Endothelial cell of umbilical vein (primary cell): Measurements from ENCODE around the gene SH3BP5. TPM values are rescaled to one million over a fixed set of nuclear protein-coding genes. Genes with fewer than 3 reads are reported as not detected.

Experiments
- BruUV-seq: library from RNA; stranded (reverse); fragments of 400-500 nt; replicated peaks from 2 replicates; lab custom pipeline; 2021; lab: Mats Ljungman, UMichigan
- CTCF ChIA-PET: fragments of 300-600, 350-600 bp; sonication (Branson Sonifier 250); formaldehyde crosslinking; loops from one replicate; lab custom pipeline; 2021; ENCODE audit warnings: antibody characterized with exemption, inconsistent platforms; lab: Charles Lee
- POLR2A ChIA-PET: fragments of 300-600, 350-600 bp; sonication (Branson Sonifier 250); formaldehyde crosslinking; loops from one replicate; lab custom pipeline; 2021; ENCODE audit warnings: antibody characterized with exemption, inconsistent platforms; lab: Charles Lee
- DNase-seq: peaks from one replicate; pipeline ENCODE4 v3.0.0-alpha.2; 2011; ENCODE audit warnings: low read depth, low spot score
- FAIRE-seq: peaks from 2 replicates; lab custom pipeline; 2011; peaks lifted over from hg19 to GRCh38; lab: Jason Lieb, UNC
- H2AFZ ChIP-seq: 2 replicates; pipeline ENCODE4 v1.6.0; 2012; ENCODE audit warnings: low read depth, low read length, control low read depth, inconsistent platforms
- H3K27ac ChIP-seq: 2 replicates; pipeline ENCODE4 v1.5.1; 2011; ENCODE audit warnings: low read depth, mild to moderate bottlenecking, control low read depth, low read length, moderate library complexity; ENCODE audit not compliant: insufficient read depth
- H3K27me3 ChIP-seq, 2 experiments: 2 replicates each; pipeline versions ENCODE4 v1.6.0 to v1.6.1; 2011; ENCODE audit warnings: low read length in 2 of 2, mixed read lengths in 1 of 2; ENCODE audit not compliant: control insufficient read depth in 2 of 2, insufficient read depth in 2 of 2
- H3K36me3 ChIP-seq, 2 experiments: 2 replicates in 1 of 2; 3 replicates in 1 of 2; pipeline ENCODE4 v1.5.1; 2011; ENCODE audit warnings: low read length in 2 of 2, mild to moderate bottlenecking in 1 of 2, moderate library complexity in 1 of 2; ENCODE audit not compliant: control insufficient read depth in 2 of 2, insufficient read depth in 2 of 2; ENCODE audit errors: extremely low read depth in 1 of 2
- H3K4me1 ChIP-seq: 3 replicates; pipeline ENCODE4 v1.5.1; 2011; ENCODE audit warnings: mild to moderate bottlenecking, low read length; ENCODE audit not compliant: control insufficient read depth, insufficient read depth; ENCODE audit errors: extremely low read depth
- H3K4me2 ChIP-seq: 2 replicates; pipeline ENCODE4 v1.6.1; 2011; ENCODE audit warnings: low read length, control low read depth, mixed read lengths; ENCODE audit not compliant: insufficient read depth
- H3K4me3 ChIP-seq, 3 experiments: fragments of 200-600 bp in 1 of 3; sonication (generic), shearing (Covaris generic) in 1 of 3; replicated peaks in 1 of 3; 2 replicates each; pipeline ENCODE4 v1.5.1; 2011 to 2016; ENCODE audit warnings: control low read depth in 3 of 3, low read length in 3 of 3, mild to moderate bottlenecking in 2 of 3, inconsistent platforms in 1 of 3, low read depth in 1 of 3, moderate library complexity in 1 of 3; ENCODE audit not compliant: insufficient read depth in 1 of 3
- H3K79me2 ChIP-seq: 2 replicates; pipeline ENCODE4 v1.6.0; 2012; ENCODE audit warnings: low read length, inconsistent platforms; ENCODE audit not compliant: control insufficient read depth, insufficient read depth
- H3K9ac ChIP-seq: replicated peaks from 2 replicates; pipeline ENCODE3; 2011; ENCODE audit warnings: low read length, control low read depth; ENCODE audit not compliant: insufficient read depth; ENCODE audit errors: extremely low read depth
- H3K9me1 ChIP-seq: replicated peaks from 3 replicates; pipeline ENCODE4 v1.6.0; 2011; ENCODE audit warnings: mild to moderate bottlenecking, low read length; ENCODE audit not compliant: control insufficient read depth, insufficient read depth; ENCODE audit errors: extremely low read depth
- H3K9me3 ChIP-seq: replicated peaks from 2 replicates; pipeline ENCODE4 v1.5.1; 2012; ENCODE audit warnings: low read length, inconsistent platforms; ENCODE audit not compliant: control insufficient read depth, insufficient read depth
- H4K20me1 ChIP-seq: replicated peaks from 2 replicates; pipeline ENCODE3; 2011; ENCODE audit warnings: mild to moderate bottlenecking, low read length; ENCODE audit not compliant: control insufficient read depth, insufficient read depth; ENCODE audit errors: extremely low read depth
- CTCF ChIP-seq, 2 donors: IDR thresholded peaks; 1 replicate in 1 of 2; 2 replicates in 1 of 2; pipeline ENCODE4 v1.5.1; 2011; ENCODE audit warnings: low read length in 2 of 2, mild to moderate bottlenecking in 2 of 2, moderate library complexity in 2 of 2, control low read depth in 1 of 2, inconsistent platforms in 1 of 2, low read depth in 1 of 2; ENCODE audit not compliant: insufficient read depth in 1 of 2; ENCODE audit errors: extremely low read depth in 1 of 2
- EZH2 ChIP-seq: IDR thresholded peaks from 2 replicates; pipeline ENCODE4 v1.6.1; 2012; ENCODE audit warnings: borderline replicate concordance, low read depth, mild to moderate bottlenecking, moderate library complexity, low read length, inconsistent platforms; ENCODE audit not compliant: severe bottlenecking
- FOS ChIP-seq: IDR thresholded peaks from 2 replicates; pipeline ENCODE4 v1.6.1; 2011; ENCODE audit warnings: mild to moderate bottlenecking, low read length, moderate library complexity, borderline replicate concordance; ENCODE audit not compliant: insufficient read depth
- GATA2 ChIP-seq: IDR thresholded peaks from 2 replicates; pipeline ENCODE4 v1.7.0; 2011; ENCODE audit warnings: low read depth, mild to moderate bottlenecking, moderate library complexity, mixed read lengths, low read length; ENCODE audit not compliant: insufficient read length, insufficient read depth
- JUN ChIP-seq: IDR thresholded peaks from 2 replicates; pipeline ENCODE4 v1.6.1; 2011; ENCODE audit warnings: borderline replicate concordance, low read depth; ENCODE audit not compliant: insufficient read length, insufficient read depth
- MAX ChIP-seq: IDR thresholded peaks from 2 replicates; pipeline ENCODE4 v1.6.1; 2011; ENCODE audit not compliant: insufficient read depth, insufficient read length
- MYC ChIP-seq: IDR thresholded peaks from one replicate; pipeline ENCODE4 v1.6.1; 2011; ENCODE audit warnings: mild to moderate bottlenecking, low read depth, low read length
- POLR2A ChIP-seq: IDR thresholded peaks from 2 replicates; pipeline ENCODE4 v1.6.1; 2012; ENCODE audit warnings: low read depth, mild to moderate bottlenecking, control low read depth, low read length
- POLR2AphosphoS5 ChIP-seq: IDR thresholded peaks from 2 replicates; pipeline ENCODE4 v1.6.1; 2012; ENCODE audit warnings: low read depth, mild to moderate bottlenecking, control low read depth, low read length, moderate library complexity; ENCODE audit not compliant: insufficient read depth
- dilution Hi-C: fragments of 300-500 bp; cut with MboI; formaldehyde crosslinking; loops from one replicate; pipeline ENCODE4 v1.15.0; 2019; ENCODE audit warnings: low sequenced_read_pairs; ENCODE audit not compliant: extremely low pct_ligation_motif_present
- intact Hi-C: fragments of 100-400 bp; cut with micrococcal nuclease; formaldehyde crosslinking; loops from one replicate; pipeline ENCODE4 v1.10.0; 2022
- polyA plus RNA-seq, 4 experiments: library from polyadenylated mRNA; depleted of rRNA in 3 of 4; stranded (reverse) in 3 of 4; unstranded in 1 of 4; fragments of >200 nt; gene quantifications; 2 replicates each; pipeline versions ENCODE4 v1.2.1 to v1.2.3, GENCODE V29; 2011 to 2012; ENCODE audit warnings: missing spikeins in 1 of 4
- total RNA-seq: library from RNA; stranded (reverse); gene quantifications from 2 replicates; pipeline ENCODE4 v1.2.3, GENCODE V29; 2021

The SH3BP5 gene
- total and polyA plus RNA-seq, 2 donors (not counting 3 experiments of a cell fraction or from before 2014, with no cell fraction given), result 35.3 to 76.3 TPM

GRCh38 chr3:15315003-15315402 lies 17.4 kb downstream of the SH3BP5 start:
- no peak overlapping the region for H3K4me2 ChIP-seq
- DNase-seq (no peak), FAIRE-seq (no peak)
- BruUV-seq, result no TSS peak
- H3K4me1 ChIP-seq, result peaks cover 19% of the 10 kb centered on the region
- H2AFZ ChIP-seq, result no peak overlapping the region
- dilution Hi-C loops (no loop called here), intact Hi-C loops (no loop called here)
- CTCF ChIA-PET, result no interaction called here
- H3K36me3 ChIP-seq, result no peaks in the 10 kb centered on the region
- H3K9me1 ChIP-seq, result no peaks in the 10 kb centered on the region
- no peak overlapping the region for H3K27ac ChIP-seq
- POLR2A ChIA-PET, result no interaction called here
- H3K4me3 ChIP-seq, result no peak overlapping the region
- H4K20me1 ChIP-seq, result no peaks in the 10 kb centered on the region
- H3K27me3 ChIP-seq, result no peaks in the 10 kb centered on the region
- no peak overlapping the region for H3K9ac ChIP-seq
- H3K79me2 ChIP-seq, result peaks cover 80% of the 10 kb centered on the region
- TF ChIP-seq GATA2 (no peak), JUN (no peak), POLR2A (no peak), POLR2AphosphoS5 (no peak)
- H3K9me3 ChIP-seq, result no peaks in the 10 kb centered on the region

GRCh38 chr3:15314276-15314675 lies 18.1 kb downstream of the SH3BP5 start:
- no peak for DNase-seq
- dilution Hi-C loops (no loop called here), intact Hi-C loops (no loop called here)
- no peaks in the 10 kb centered on the region for H3K9me3 ChIP-seq
- H3K4me1 ChIP-seq, result peaks cover 19% of the 10 kb centered on the region
- POLR2A ChIA-PET, result no interaction called here
- H3K36me3 ChIP-seq, result no peaks in the 10 kb centered on the region
- H3K79me2 ChIP-seq, result peaks cover 78% of the 10 kb centered on the region
- H3K9ac ChIP-seq, result no peak overlapping the region
- TF ChIP-seq GATA2 (no peak), EZH2 (no peak), CTCF (IDR thresholded peaks at IDR 0.05; ENCODE audit: extremely low read depth in 1 of 2, insufficient read depth in 1 of 2, low read depth in 1 of 2, low read length in 2 of 2) (no peak), FOS (no peak), POLR2A (no peak), POLR2AphosphoS5 (no peak), MYC (no peak), MAX (no peak), JUN (no peak)
- no peak overlapping the region for H3K4me3 ChIP-seq
- no peak overlapping the region for H2AFZ ChIP-seq
- BruUV-seq, result no TSS peak
- no peak for FAIRE-seq
- H3K27ac ChIP-seq, result no peak overlapping the region
- H3K4me2 ChIP-seq, result no peak overlapping the region
- H3K27me3 ChIP-seq, result no peaks in the 10 kb centered on the region
- H3K9me1 ChIP-seq, result no peaks in the 10 kb centered on the region
- CTCF ChIA-PET, result no interaction called here
- H4K20me1 ChIP-seq, result no peaks in the 10 kb centered on the region
